Retinal pigment epithelial cell (primary cell): ENCODE data around the gene SLC38A8.

Experiments
- DNase-seq: peaks from one replicate; pipeline ENCODE4 v3.0.0-alpha.2; 2010; ENCODE audit warnings: low read depth
- H3K4me3 ChIP-seq: 2 replicates; pipeline ENCODE4 v1.5.1; 2011; ENCODE audit warnings: mild to moderate bottlenecking, low read length, control low read depth, moderate library complexity
- CTCF ChIP-seq: conservative IDR thresholded peaks from 2 replicates; pipeline ENCODE4 v1.5.1; 2011; ENCODE audit warnings: low read depth, low read length, control low read depth, inconsistent platforms

Gene SLC38A8

GRCh38 chr16:84081446-84081989 is 38.9 kb upstream of the SLC38A8 start:
- H3K4me3 ChIP-seq: no peak overlapping the region
- no peak for DNase-seq
- TF ChIP-seq CTCF: no peak

GRCh38 chr16:84080813-84081212 is 38.2 kb upstream of the SLC38A8 start:
- DNase-seq: no peak
- no peak overlapping the region for H3K4me3 ChIP-seq
- no peak for TF ChIP-seq CTCF

- no peak for DNase-seq
- no peak for TF ChIP-seq CTCF
- H3K4me3 ChIP-seq: no peak overlapping the region
These were observed 37.8 kb upstream of the SLC38A8 start for GRCh38 chr16:84080378-84080777.

- no peak for TF ChIP-seq CTCF
- H3K4me3 ChIP-seq: no peak overlapping the region
- no peak for DNase-seq
These were observed 37.1 kb upstream of the SLC38A8 start for GRCh38 chr16:84079664-84080063.

- TF ChIP-seq CTCF: no peak
- DNase-seq: no peak
- H3K4me3 ChIP-seq: no peak overlapping the region
These were observed 32.8 kb upstream of the SLC38A8 start for GRCh38 chr16:84075376-84075775.

- TF ChIP-seq CTCF: no peak
- no peak for DNase-seq
- no peak overlapping the region for H3K4me3 ChIP-seq
These were observed 32.1 kb upstream of the SLC38A8 start for GRCh38 chr16:84074721-84075120.

GRCh38 chr16:84072014-84072413 is 29.4 kb upstream of the SLC38A8 start:
- DNase-seq: no peak
- no peak overlapping the region for H3K4me3 ChIP-seq
- TF ChIP-seq CTCF: no peak
